ENCODE measurements around the gene LRP1B.

The LRP1B gene

DNA sequence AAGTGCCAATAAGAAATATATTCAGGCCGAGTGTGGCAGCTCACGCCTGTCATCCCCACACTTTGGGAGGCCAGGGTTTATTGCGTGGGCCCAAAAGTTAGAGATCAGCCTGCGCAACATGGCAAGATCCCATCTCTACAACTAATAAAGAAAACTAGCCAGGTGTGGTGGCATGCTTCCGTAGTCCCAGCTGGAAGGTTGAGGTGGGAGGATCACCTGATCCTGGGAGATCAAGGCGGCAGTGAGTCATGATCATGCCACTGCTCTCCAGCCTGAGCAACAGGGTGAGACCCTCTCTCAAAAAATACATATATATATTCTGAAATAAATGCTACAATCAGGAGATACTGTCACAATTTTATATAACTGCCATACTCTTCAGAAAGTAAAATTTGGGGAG is 1745.9 kb downstream of the LRP1B start:
- no peak for DNase-seq (ENCODE audit: extremely low read depth, low read depth)
- TF ChIP-seq, protein P1, sequence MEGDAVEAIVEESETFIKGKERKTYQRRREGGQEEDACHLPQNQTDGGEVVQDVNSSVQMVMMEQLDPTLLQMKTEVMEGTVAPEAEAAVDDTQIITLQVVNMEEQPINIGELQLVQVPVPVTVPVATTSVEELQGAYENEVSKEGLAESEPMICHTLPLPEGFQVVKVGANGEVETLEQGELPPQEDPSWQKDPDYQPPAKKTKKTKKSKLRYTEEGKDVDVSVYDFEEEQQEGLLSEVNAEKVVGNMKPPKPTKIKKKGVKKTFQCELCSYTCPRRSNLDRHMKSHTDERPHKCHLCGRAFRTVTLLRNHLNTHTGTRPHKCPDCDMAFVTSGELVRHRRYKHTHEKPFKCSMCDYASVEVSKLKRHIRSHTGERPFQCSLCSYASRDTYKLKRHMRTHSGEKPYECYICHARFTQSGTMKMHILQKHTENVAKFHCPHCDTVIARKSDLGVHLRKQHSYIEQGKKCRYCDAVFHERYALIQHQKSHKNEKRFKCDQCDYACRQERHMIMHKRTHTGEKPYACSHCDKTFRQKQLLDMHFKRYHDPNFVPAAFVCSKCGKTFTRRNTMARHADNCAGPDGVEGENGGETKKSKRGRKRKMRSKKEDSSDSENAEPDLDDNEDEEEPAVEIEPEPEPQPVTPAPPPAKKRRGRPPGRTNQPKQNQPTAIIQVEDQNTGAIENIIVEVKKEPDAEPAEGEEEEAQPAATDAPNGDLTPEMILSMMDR (IDR thresholded peaks at IDR 0.05; ENCODE audit: low read depth, low read length) = no peak

DNA sequence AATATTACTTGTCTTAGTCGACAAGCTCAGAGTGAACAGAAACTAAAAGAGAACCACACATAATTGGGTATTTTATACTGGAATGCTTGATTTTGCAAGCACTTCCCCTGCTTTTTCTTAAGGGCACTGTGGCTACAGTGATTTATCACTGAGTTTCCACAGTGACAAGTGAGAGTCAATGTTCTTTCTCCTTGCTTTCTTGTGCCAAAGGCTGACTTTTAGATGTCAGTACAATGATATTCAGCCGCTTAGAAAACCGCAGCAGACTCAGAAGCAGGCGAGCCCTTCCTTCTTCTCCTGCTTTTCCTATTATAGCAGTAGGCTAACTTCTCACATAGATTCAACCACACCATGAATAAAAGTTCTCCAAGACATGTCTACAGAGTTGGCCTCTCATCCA is 1747.0 kb downstream of the LRP1B start:
- TF ChIP-seq, protein P1 (IDR thresholded peaks at IDR 0.05; ENCODE audit: low read depth, low read length) = no peak
- no peak for DNase-seq (ENCODE audit: extremely low read depth, low read depth)

DNA sequence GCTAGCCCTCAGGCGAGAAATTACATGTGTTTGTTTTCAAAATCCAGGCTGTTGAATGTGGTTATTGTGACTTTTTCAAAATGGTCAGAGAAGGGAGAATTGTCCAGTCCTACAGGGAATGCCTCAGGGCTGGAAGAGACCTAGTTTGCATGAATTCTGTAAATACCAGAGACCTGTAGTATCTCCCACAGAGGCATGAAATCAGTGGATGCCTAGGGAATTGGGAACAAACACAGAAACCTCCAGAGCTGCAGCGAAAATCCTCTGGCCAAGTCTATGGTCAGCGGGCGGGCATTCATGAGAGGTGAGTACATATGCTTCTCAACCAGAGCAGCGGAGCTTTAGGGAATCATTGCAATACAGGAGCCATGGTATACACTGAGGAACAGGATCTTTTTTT is 1754.1 kb downstream of the LRP1B start:
- DNase-seq (ENCODE audit: extremely low read depth, low read depth) = no peak
- TF ChIP-seq, protein P1 (IDR thresholded peaks at IDR 0.05; ENCODE audit: low read depth, low read length) = no peak

DNA sequence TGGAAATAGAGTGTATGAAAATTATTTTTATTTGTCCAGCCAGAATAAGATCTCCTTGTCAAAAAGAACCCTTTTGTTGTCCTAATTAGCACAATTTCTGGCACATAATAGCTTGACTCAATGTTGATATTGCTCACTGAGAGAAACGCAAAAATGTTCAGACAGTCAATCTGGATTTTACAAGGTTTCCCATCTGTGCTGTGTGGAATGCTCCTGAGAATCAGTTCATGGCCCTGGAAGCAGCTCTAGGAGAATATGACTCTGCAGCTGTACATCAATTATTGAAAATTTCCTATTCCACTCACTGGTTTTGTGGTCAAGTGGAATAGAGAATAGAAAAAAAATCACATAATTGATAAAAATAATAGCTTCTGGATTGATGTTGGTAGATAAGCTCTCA is 1767.7 kb downstream of the LRP1B start:
- DNase-seq (ENCODE audit: extremely low read depth, low read depth) = no peak
- TF ChIP-seq, protein P1 (IDR thresholded peaks at IDR 0.05; ENCODE audit: low read depth, low read length) = no peak

DNA sequence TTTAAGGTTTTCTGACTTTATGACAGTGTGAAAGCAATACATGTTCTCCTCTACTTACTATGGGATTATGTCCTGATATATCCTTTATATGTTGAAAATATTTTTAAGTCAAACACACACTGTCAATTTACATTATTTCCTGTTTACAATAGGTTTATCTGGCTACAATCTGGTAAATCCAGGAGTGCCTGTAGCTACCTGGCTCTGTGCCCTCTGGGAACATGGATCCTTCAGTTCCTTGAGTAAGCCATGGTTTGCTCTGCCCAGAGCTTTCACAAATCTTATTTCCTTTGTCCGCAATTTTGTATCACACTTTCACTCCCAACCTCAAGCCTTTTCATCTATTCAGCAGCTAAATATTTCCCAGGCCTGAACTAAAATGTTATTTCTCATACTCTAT is 1768.5 kb downstream of the LRP1B start:
- TF ChIP-seq, protein P1 (IDR thresholded peaks at IDR 0.05; ENCODE audit: low read depth, low read length) = no peak
- DNase-seq (ENCODE audit: extremely low read depth, low read depth) = no peak

DNA sequence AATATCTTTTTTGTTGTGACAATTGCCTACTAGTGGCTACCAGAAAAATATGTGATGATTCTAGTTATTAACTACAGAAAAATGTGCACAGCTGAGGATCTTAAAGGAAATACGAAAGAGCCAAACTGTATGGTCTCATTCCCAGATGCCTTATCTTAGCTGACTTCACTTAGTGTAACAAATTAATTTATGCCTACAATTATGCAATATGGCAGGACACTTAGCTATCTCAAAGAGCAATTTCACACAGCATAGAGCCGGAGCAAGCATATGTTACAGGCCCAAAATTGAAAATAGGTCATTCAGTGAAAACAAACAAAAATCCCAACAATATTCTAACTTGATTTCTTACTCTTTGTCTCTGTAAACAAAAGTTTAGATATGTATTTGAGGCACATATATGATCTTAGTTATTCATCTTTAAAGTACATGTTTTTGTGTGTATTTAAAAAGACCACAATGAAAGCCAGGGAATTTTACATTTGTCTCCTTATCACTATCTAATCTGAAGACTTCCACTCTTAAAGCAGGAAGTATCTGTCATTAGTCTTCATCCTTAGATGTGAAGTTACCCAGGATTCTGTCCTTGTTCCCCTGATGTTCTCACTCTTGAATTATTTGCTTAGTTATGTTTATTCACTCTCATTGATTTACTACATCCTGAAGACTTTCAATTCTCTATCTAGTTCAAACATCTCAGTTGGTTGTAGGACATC is 1771.6 kb downstream of the LRP1B start:
- no peak for DNase-seq (ENCODE audit: extremely low read depth, low read depth)
- TF ChIP-seq, protein P1 (IDR thresholded peaks at IDR 0.05; ENCODE audit: low read depth, low read length) = no peak

DNA sequence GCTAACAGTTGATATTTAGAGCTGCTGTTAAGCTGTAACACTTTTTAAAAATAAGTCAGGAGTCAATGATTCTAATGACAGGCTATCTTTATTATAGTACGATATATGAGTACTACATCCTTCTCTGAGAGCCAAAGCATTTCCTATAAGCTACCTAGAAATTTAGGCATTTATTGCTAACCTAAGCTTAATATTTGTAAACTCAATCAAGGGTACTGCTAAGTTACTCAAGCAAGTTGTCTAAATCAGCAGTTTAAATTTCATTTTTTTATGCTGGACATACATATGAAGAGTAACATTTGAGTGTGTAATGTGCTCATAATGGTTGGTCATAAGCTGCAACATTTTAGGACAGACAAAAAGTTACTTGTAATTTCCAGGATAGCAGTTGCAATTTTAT is 1774.1 kb downstream of the LRP1B start:
- TF ChIP-seq, protein P1 (IDR thresholded peaks at IDR 0.05; ENCODE audit: low read depth, low read length) = no peak

More for the DNA sequence above, 1774.1 kb downstream of the LRP1B start:
- DNase-seq (ENCODE audit: extremely low read depth, low read depth) = no peak

Measured in AG09319 (cell line).